ENCODE measurements around the gene MMP26.

DNA sequence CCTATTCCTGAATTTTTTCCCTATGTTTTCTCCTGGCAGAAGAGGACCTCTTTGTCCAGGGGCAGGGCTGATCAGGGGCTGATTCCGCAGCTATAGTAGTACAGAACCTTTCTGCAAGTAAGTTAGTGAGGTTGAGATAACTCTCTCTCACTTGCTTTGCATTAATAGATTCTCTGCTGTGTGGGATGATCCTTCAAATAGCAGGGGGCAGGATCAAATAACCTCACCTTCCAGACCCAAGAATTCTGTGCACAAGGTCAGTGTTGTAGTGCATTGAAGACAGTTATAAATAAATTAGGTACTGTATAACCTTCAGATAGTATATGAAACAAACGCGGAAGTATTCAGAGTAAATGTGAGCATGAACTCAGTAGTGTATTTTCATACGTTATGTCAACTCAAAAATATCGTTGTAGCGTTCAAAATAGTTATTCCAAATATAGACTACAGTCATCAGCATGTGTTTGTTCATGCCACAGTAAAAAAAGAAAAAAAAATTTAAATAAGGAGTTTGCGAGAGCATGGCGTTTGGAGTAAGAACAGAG, 278 bp downstream of the MMP26 start:
- no peak for TF ChIP-seq EZH2 (IDR thresholded peaks at IDR 0.05; ENCODE audit: borderline replicate concordance, low read depth, low read length, poor library complexity, severe bottlenecking)
- TF ChIP-seq, protein P1, sequence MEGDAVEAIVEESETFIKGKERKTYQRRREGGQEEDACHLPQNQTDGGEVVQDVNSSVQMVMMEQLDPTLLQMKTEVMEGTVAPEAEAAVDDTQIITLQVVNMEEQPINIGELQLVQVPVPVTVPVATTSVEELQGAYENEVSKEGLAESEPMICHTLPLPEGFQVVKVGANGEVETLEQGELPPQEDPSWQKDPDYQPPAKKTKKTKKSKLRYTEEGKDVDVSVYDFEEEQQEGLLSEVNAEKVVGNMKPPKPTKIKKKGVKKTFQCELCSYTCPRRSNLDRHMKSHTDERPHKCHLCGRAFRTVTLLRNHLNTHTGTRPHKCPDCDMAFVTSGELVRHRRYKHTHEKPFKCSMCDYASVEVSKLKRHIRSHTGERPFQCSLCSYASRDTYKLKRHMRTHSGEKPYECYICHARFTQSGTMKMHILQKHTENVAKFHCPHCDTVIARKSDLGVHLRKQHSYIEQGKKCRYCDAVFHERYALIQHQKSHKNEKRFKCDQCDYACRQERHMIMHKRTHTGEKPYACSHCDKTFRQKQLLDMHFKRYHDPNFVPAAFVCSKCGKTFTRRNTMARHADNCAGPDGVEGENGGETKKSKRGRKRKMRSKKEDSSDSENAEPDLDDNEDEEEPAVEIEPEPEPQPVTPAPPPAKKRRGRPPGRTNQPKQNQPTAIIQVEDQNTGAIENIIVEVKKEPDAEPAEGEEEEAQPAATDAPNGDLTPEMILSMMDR (conservative IDR thresholded peaks at IDR 0.05; ENCODE audit: low read depth, low read length), result no peak
